AG04449 (cell line): ENCODE results near the gene NOC2L.
A peak's percentile ranks its signal among the peaks of the same experiment; 100 is the strongest.

Experiments
- CTCF ChIA-PET: fragments of 350-600 bp; formaldehyde crosslinking; extraction: SDS; loops from one replicate; lab custom pipeline; 2021; ENCODE audit warnings: antibody characterized with exemption; lab: Yijun Ruan, JAX
- POLR2A ChIA-PET: fragments of 400-600, 350-600 bp; formaldehyde crosslinking; extraction: SDS; loops from one replicate; lab custom pipeline; 2020; ENCODE audit warnings: antibody characterized with exemption, inconsistent platforms; lab: Yijun Ruan, JAX
- DNase-seq: peaks from one replicate; pipeline ENCODE4 v3.0.0-alpha.2; 2010; ENCODE audit warnings: low read depth, low spot score
- H3K4me3 ChIP-seq: 2 replicates; pipeline ENCODE4 v1.5.1; 2011; ENCODE audit warnings: low read depth, mild to moderate bottlenecking, control low read depth, low read length
- TF ChIP-seq, protein P1 (sequence below): IDR thresholded peaks from one replicate; pipeline ENCODE4 v1.5.1; 2011; ENCODE audit warnings: mild to moderate bottlenecking, moderate library complexity, low read length, control low read depth, inconsistent platforms; ENCODE audit not compliant: insufficient read depth; ENCODE audit errors: missing control alignments

The NOC2L gene

GRCh38 chr1:963301-963651 lies 4.2 kb upstream of the NOC2L start:
- no peak for DNase-seq
- H3K4me3 ChIP-seq = no peak overlapping the region
- TF ChIP-seq, protein P1, sequence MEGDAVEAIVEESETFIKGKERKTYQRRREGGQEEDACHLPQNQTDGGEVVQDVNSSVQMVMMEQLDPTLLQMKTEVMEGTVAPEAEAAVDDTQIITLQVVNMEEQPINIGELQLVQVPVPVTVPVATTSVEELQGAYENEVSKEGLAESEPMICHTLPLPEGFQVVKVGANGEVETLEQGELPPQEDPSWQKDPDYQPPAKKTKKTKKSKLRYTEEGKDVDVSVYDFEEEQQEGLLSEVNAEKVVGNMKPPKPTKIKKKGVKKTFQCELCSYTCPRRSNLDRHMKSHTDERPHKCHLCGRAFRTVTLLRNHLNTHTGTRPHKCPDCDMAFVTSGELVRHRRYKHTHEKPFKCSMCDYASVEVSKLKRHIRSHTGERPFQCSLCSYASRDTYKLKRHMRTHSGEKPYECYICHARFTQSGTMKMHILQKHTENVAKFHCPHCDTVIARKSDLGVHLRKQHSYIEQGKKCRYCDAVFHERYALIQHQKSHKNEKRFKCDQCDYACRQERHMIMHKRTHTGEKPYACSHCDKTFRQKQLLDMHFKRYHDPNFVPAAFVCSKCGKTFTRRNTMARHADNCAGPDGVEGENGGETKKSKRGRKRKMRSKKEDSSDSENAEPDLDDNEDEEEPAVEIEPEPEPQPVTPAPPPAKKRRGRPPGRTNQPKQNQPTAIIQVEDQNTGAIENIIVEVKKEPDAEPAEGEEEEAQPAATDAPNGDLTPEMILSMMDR = no peak
- POLR2A ChIA-PET = no interaction called here
- CTCF ChIA-PET = interaction anchor here (0.8 kb wide), 1 partner anchor 13 kb away, joined by 3 read pairs; no protein-coding TSS in a partner anchor

DNA sequence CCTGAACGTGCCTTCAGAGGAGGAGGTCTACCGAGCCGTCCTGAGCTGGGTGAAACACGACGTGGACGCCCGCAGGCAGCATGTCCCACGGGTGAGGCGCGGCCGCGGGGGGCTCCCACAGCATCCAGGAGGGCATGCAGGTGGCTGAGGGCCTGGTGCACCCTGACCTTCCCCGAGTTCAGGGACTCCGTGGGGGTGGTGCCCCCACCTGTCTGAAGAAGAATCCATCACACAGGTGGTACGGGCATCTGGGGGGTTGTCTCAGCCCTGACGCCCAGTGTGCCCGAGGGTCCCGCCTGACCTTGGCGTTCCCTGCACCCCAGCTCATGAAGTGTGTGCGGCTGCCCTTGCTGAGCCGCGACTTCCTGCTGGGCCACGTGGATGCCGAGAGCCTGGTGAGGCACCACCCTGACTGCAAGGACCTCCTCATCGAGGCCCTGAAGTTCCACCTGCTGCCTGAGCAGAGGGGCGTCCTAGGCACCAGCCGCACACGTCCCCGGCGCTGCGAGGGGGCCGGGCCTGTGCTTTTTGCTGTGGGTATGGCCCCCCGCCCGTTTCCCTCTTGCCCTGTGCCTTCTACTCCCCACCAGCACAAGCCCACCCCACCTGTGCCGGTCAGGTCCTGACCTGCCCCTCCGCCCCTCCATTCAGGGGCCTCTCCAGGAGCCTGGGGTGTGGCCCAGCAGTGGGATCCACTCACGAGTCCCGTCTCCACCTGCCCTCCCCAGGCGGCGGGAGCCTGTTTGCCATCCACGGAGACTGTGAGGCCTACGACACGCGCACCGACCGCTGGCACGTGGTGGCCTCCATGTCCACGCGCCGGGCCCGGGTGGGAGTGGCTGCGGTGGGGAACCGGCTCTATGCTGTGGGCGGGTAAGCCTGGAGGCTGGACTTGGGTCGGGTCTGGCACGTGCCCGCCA lies 3.6 kb upstream of the NOC2L start:
- TF ChIP-seq, protein P1 = no peak
- ChIA-PET CTCF (interaction anchor here (1.4 to 2.0 kb wide), 2 partner anchors 8 to 57 kb away, joined by 3 to 8 read pairs; no protein-coding TSS in a partner anchor), POLR2A (no interaction called here)
- no peak overlapping the region for H3K4me3 ChIP-seq
- DNase-seq = no peak

DNA sequence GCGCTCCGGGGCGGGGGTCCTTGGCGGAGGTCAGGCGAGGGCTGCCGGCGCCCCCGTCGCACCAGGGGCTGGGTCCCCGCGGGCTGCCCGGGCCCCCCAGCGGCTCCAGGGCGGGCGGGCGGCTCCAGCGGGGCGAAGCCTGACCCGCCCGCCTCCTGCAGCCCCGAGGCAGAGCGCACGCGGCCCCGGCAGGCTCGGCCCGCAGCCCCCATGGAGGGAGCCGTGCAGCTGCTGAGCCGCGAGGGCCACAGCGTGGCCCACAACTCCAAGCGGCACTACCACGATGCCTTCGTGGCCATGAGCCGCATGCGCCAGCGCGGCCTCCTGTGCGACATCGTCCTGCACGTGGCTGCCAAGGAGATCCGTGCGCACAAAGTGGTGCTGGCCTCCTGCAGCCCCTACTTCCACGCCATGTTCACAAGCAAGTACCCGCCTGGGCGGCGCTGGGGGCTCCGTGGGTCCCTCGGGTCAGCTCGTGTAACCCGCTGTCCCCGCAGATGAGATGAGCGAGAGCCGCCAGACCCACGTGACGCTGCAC lies 2.1 kb upstream of the NOC2L start:
- ChIA-PET POLR2A (interaction anchor here (0.6 kb wide), 1 partner anchor 18 kb away, joined by 3 read pairs; no protein-coding TSS in a partner anchor), CTCF (interaction anchor here (1.4 to 2.0 kb wide), 2 partner anchors 10 to 56 kb away, joined by 3 to 8 read pairs; no protein-coding TSS in a partner anchor)
- peak overlapping the region; percentile 64 for H3K4me3 ChIP-seq
- no peak for DNase-seq
- TF ChIP-seq, protein P1 = no peak

GRCh38 chr1:960363-961131 lies 1.5 kb upstream of the NOC2L start, which contains the start of gene KLHL17:
KLHL17 (plus strand) TSS chr1:960584; CDS start chr1:960694, 110 bp downstream.
- POLR2A ChIA-PET = interaction anchor here (0.6 kb wide), 1 partner anchor 17 kb away, joined by 3 read pairs; no protein-coding TSS in a partner anchor
- no peak for DNase-seq
- CTCF ChIA-PET = interaction anchor here (2.0 kb wide), 1 partner anchor 55 kb away, joined by 8 read pairs; no protein-coding TSS in a partner anchor
- H3K4me3 ChIP-seq = peak within 1 kb of the TSS; percentile 64
- TF ChIP-seq, protein P1 = no peak

GRCh38 chr1:959731-960362 lies 791 bp upstream of the NOC2L start:
- CTCF ChIA-PET = interaction anchor here (1.3 to 1.9 kb wide), 2 partner anchors 21 to 55 kb away, joined by 4 to 6 read pairs; no protein-coding TSS in a partner anchor
- TF ChIP-seq, protein P1 = no peak
- POLR2A ChIA-PET = no interaction called here
- DNase-seq = no peak
- peak overlapping the region; percentile 64 for H3K4me3 ChIP-seq
